ENCODE measurements around the gene MSL2.
"Not testable (repeated sequence)": the region's sequence is repeated elsewhere in the genome, so short reads cannot be mapped to it uniquely, and the experiment has no call there.

Gene MSL2

GRCh38 chr3:136141891-136142290, 54.2 kb downstream of the MSL2 start:
- no peak for DNase-seq

GRCh38 chr3:136141291-136141785, 54.8 kb downstream of the MSL2 start:
- DNase-seq = no peak

GRCh38 chr3:136136454-136136853, 59.7 kb downstream of the MSL2 start:
- DNase-seq = no peak

GRCh38 chr3:136135039-136135802, 60.9 kb downstream of the MSL2 start:
- no peak for DNase-seq

- DNase-seq = no peak
Measured at GRCh38 chr3:136134091-136134490, 62.0 kb downstream of the MSL2 start.

- not testable (repeated sequence) for DNase-seq
Measured at GRCh38 chr3:136131647-136132046, 64.5 kb downstream of the MSL2 start.

GRCh38 chr3:136122006-136122405, 74.1 kb downstream of the MSL2 start:
- DNase-seq = no peak

- DNase-seq = no peak
Measured at GRCh38 chr3:136120373-136121348, 75.5 kb downstream of the MSL2 start.

GRCh38 chr3:136119783-136120182, 76.4 kb downstream of the MSL2 start:
- not testable (repeated sequence) for DNase-seq

GRCh38 chr3:136119332-136119731, 76.8 kb downstream of the MSL2 start:
- DNase-seq = not testable (repeated sequence)

- no peak for DNase-seq
Measured at GRCh38 chr3:136114421-136114820, 81.7 kb downstream of the MSL2 start.

- no peak for DNase-seq
Measured at GRCh38 chr3:136110481-136110880, 85.7 kb downstream of the MSL2 start.

- no peak for DNase-seq
Measured at GRCh38 chr3:136109499-136109898, 86.6 kb downstream of the MSL2 start.

GRCh38 chr3:136106101-136106500, 90.0 kb downstream of the MSL2 start:
- DNase-seq = no peak

- DNase-seq = no peak
Measured at GRCh38 chr3:136105044-136105443, 91.1 kb downstream of the MSL2 start.
